AG09309 (cell line): ENCODE measurements around the gene TXN.
"Not testable (repeated sequence)": the region's sequence is repeated elsewhere in the genome, so short reads cannot be mapped to it uniquely, and the experiment has no call there.

Source experiments
- DNase-seq: peaks from one replicate; pipeline ENCODE4 v3.0.0-alpha.2; 2010; ENCODE audit warnings: low read depth
- H3K4me3 ChIP-seq: 2 replicates; pipeline ENCODE4 v1.5.1; 2011; ENCODE audit warnings: mild to moderate bottlenecking, low read depth, low read length, moderate library complexity; ENCODE audit not compliant: control insufficient read depth
- TF ChIP-seq, protein P1 (sequence below): IDR thresholded peaks from 2 replicates; pipeline ENCODE4 v1.5.1; 2011; ENCODE audit warnings: mild to moderate bottlenecking, low read depth, low read length, inconsistent platforms; ENCODE audit not compliant: insufficient read depth, control insufficient read depth; ENCODE audit errors: missing control alignments

Gene TXN

DNA sequence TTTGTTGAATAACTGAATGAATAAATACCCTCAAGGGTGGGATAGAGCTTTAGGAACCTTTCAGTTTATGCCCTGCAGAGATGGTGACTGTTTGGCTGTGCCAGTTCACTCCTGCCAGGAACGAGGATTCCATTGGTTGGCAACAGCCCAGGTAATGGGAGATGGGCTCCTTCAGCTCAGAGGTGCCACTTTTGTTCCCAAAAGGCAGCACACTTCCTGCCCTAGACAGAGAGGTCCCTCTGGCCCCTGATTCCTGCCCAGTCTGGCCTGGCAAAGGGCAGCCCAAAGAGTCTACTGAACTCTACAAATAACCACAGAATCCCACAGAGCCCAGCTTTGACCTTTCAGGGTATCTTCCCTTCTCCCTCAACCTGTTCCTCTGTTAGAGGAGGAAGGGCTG is 49.9 kb downstream of the TXN start:
- no peak for DNase-seq
- TF ChIP-seq, protein P1, sequence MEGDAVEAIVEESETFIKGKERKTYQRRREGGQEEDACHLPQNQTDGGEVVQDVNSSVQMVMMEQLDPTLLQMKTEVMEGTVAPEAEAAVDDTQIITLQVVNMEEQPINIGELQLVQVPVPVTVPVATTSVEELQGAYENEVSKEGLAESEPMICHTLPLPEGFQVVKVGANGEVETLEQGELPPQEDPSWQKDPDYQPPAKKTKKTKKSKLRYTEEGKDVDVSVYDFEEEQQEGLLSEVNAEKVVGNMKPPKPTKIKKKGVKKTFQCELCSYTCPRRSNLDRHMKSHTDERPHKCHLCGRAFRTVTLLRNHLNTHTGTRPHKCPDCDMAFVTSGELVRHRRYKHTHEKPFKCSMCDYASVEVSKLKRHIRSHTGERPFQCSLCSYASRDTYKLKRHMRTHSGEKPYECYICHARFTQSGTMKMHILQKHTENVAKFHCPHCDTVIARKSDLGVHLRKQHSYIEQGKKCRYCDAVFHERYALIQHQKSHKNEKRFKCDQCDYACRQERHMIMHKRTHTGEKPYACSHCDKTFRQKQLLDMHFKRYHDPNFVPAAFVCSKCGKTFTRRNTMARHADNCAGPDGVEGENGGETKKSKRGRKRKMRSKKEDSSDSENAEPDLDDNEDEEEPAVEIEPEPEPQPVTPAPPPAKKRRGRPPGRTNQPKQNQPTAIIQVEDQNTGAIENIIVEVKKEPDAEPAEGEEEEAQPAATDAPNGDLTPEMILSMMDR = no peak
- no peak overlapping the region for H3K4me3 ChIP-seq

DNA sequence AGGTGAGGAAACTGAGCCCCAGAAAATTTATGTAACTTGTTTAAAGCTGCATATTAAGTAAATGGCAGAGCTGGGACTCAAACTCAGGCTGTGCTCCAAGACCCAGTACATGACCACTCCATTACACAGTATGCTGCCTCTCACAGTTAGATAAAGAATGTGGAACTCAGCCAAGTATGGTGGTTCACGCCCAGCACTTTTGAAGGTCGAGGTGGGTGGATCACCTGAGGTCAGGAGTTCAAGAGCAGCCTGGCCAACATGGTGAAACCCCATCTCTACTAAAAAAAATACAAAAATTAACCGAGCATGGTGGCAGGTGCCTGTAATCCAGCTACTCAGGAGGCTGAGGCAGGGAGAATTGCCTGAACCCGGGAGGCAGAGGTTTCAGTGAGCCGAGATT is 50.7 kb downstream of the TXN start:
- not testable (repeated sequence) for H3K4me3 ChIP-seq, DNase-seq

DNA sequence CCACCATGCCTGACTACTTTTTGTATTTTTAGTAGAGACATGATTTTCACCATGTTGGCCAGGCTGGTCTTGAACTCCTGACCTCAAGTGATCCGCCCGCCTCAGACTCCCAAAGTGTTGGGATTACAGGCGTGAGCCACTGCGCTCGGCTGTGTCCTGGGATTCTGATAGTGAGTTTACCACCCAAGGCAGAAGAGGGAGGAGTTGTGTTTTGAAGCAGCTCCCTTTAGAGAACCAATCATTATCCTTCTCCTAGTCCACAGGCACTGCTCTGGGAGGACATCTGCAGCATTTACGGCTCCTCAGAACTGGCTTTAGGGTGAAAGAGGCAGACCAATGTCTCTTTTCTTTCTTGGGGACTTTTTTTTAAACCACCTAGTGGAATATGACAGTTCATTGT is 54.1 kb downstream of the TXN start:
- TF ChIP-seq, protein P1 = no peak
- no peak for DNase-seq

DNA sequence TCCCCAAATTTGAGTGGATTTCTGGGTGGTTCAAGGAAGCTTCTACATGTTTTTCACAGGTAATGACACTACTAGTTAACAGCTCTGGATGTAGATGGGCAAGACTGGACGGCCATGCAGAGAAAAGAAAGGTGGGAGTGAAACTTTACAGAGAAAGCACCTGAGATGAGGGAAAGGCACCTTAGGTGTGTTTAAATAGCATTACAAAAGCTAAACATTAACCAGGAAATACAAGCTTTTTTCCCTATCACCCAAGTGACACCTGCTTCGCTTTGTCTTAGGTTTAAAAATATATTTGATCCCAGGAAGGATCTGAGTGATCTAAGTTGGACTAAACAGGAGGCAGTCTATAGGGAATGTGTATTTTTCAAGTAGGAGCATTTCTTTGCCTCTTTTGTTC is 56.7 kb downstream of the TXN start:
- no peak overlapping the region for H3K4me3 ChIP-seq
- DNase-seq = no peak
- TF ChIP-seq, protein P1 = no peak

More for the DNA sequence above, 54.1 kb downstream of the TXN start:
- no peak overlapping the region for H3K4me3 ChIP-seq

DNA sequence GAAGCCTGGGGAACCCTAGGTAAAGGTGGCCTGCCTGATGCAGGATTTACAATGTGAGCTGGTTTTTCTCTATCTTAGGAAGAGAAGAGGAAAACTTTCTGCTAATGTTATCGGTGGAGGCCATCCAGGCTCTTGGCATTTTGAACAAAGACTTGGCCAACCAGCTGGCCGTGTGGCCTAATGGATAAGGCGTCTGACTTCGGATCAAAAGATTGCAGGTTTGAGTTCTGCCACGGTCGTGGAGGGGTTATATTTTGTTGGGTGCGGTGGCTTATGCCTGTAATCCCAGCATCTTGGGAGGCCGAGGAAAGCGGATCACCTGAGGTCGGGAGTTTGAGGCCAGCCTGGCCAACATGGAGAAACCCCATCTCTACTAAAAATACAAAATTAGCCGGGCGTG is 58.0 kb downstream of the TXN start:
- TF ChIP-seq, protein P1 = no peak
- DNase-seq = no peak
- H3K4me3 ChIP-seq = no peak overlapping the region

DNA sequence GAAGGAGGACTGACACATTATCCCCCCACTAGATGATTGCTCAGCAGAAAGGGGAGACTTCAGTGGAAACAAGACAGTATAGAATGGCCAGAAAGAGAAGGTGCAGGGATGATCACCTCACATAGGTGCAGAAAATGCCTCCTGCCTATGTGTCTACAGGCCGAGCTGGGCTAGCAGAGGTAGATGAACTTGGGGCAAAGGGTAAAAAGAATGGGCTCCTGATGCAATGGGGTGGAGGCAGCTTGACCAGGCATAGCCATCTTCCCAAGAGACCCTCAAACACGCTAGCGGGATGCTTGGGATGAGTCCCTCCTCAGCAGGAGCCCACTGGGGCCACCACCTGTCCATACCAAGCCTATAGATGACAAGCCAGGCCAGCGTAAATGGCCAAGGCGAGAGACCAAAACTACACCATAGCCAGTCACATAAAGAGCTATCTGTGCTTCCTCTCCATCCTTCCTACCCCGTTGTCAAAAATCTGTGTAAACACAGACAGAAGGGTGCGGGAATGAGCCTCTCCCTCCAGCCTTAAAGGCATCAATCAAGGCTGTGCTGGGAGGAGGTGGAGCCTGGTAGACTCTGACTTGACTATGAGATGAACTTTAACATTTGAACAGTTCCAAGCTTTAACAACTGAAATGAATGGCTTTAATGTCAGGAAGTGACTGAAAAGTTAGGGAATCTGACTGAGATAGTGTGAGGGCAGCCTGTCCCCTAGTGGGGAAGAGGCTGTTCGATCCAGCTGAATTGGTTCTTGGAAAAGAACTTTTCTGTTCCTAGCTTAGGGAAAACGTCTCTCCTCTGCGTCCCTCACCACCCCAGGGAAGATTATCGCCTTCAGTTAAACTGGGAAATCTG is 58.7 kb downstream of the TXN start:
- TF ChIP-seq, protein P1 = peak; percentile 55
- no peak for DNase-seq
- no peak overlapping the region for H3K4me3 ChIP-seq

DNA sequence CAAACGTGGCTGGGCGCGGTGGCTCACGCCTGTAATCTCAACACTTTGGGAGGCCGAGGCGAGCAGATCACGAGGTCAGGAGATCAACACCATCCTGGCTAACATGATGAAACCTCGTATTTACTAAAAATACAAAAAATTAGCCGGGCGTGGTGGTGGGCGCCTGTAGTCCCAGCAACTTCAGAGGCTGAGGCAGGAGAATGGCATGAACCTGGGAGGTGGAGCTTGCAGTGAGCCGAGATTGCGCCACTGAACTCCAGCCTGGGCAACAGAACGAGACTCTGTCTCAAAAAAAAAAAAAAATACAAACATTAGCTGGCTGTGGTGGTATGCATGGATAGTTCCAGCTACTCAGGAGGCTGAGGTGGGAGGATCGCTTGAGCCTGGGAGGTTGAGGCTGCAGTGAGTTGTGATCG is 60.2 kb downstream of the TXN start:
- H3K4me3 ChIP-seq = not testable (repeated sequence)

More for the DNA sequence above, 60.2 kb downstream of the TXN start:
- not testable (repeated sequence) for DNase-seq
